Lung (tissue), 12 donors: ENCODE results near the gene TRUB1. TPM values are rescaled to one million over a fixed set of nuclear protein-coding genes. Genes with fewer than 3 reads are reported as not detected.

Experiments
- ATAC-seq: fragments of 200-7000 bp; cut with Tn5 transposase; one replicate; pipeline ENCODE4 v1.9.1; 2020; ENCODE audit warnings: moderate number of reproducible peaks; ENCODE audit not compliant: insufficient read depth, low FRiP score
- DNase-seq, 3 donors: peaks; one replicate each; pipeline ENCODE4 v3.0.0-alpha.2; 2013 to 2017
- H3K27ac ChIP-seq, 2 donors: one replicate each; pipeline ENCODE4 v1.5.1; 2013; ENCODE audit warnings: mild to moderate bottlenecking in 2 of 2, moderate library complexity in 2 of 2, control low read depth in 1 of 2, inconsistent platforms in 1 of 2, low read depth in 1 of 2, low read length in 1 of 2
- H3K27me3 ChIP-seq, 3 donors: one replicate each; pipeline ENCODE4 v1.5.1; 2013; ENCODE audit warnings: low read length in 2 of 3; ENCODE audit not compliant: control insufficient read depth in 3 of 3, insufficient read depth in 3 of 3
- H3K36me3 ChIP-seq, 4 donors: one replicate each; pipeline ENCODE4 v1.5.1; 2013; ENCODE audit warnings: low read length in 4 of 4, mild to moderate bottlenecking in 1 of 4, moderate library complexity in 1 of 4; ENCODE audit not compliant: control insufficient read depth in 4 of 4, insufficient read depth in 4 of 4
- H3K4me1 ChIP-seq, 5 donors: one replicate each; pipeline ENCODE4 v1.5.1; 2013; ENCODE audit warnings: low read length in 5 of 5, mild to moderate bottlenecking in 2 of 5, moderate library complexity in 1 of 5; ENCODE audit not compliant: control insufficient read depth in 5 of 5, insufficient read depth in 5 of 5
- H3K4me3 ChIP-seq: one replicate; pipeline ENCODE4 v1.5.1; 2013; ENCODE audit warnings: mild to moderate bottlenecking, control low read depth, moderate library complexity
- H3K9ac ChIP-seq, 2 donors: one replicate each; pipeline ENCODE4 v1.5.1; 2013; ENCODE audit warnings: low read length in 2 of 2, control low read depth in 1 of 2; ENCODE audit not compliant: insufficient read depth in 1 of 2
- H3K9me3 ChIP-seq, 4 donors: one replicate each; pipeline ENCODE4 v1.5.1; 2013; ENCODE audit warnings: low read length in 3 of 4, mild to moderate bottlenecking in 1 of 4, moderate library complexity in 1 of 4; ENCODE audit not compliant: control insufficient read depth in 4 of 4, insufficient read depth in 3 of 4
- WGBS, 2 donors: extraction: QIAGEN DNeasy Blood & Tissue Kit; methylation state at CpG; one replicate each; pipeline ENCODE4 v1.1.7; 2013; 5-methylcytosine and 5-hydroxymethylcytosine counted together
- polyA plus RNA-seq, 2 donors: library from polyadenylated mRNA; stranded (reverse); fragments of 200-250 nt; gene quantifications; one replicate each; pipeline ENCODE4 v1.2.1, GENCODE V29; 2013
- total RNA-seq, 2 donors: library from RNA; depleted of rRNA in 1 of 2; stranded (reverse); fragments of >200 nt in 1 of 2; gene quantifications; one replicate each; pipeline ENCODE4 v1.2.1, GENCODE V29; 2014 to 2021
- TF ChIP-seq, protein P1 (sequence below): IDR thresholded peaks from 2 replicates; pipeline ENCODE4 v1.5.1; 2012; ENCODE audit warnings: mild to moderate bottlenecking; ENCODE audit errors: control extremely low read depth, extremely low read depth
- donor health status: control.
- donor health status: control.
- donor health status: Bipolar disorder and iron deficiency.
- donor health status: healthy.
- donor health status: DM: yes; HTN: yes; CAD: no.

TRUB1 gene
- total and polyA plus RNA-seq, 4 donors: 4.9 to 27.0 (median 10.7) TPM

DNA sequence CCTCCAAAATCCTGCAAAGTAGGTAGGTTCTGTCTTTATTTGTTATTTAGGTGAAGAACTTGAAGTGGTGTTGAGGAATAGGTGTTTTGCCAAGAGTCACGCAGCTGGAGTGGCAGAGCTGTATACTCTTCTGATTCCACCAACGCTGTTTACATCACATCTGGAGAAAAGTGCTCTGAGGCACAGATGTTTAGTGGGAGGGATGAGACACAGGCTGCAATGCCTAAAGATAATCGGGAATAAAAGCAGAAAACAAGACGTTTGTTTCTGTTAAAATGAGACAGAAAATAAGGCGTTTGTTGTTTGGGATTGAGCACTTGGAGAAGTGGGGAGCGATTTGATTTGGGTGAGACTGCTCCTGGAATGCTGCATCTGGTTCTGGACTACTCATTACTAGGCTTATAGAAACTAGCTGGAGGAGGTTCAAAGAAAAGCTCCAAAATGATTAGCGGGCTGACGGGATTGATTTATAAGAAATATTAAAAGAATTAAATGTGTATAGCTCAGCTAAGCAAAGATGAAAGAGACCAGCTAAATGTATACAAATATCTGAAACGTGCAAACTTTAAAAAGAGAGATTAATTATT, 54.3 kb downstream of the TRUB1 start:
- peaks cover 0 to 3% (median 0%) of the 10 kb centered on the region in 5 donors for H3K4me1 ChIP-seq
- H3K4me3 ChIP-seq: no peak overlapping the region
- TF ChIP-seq, protein P1, sequence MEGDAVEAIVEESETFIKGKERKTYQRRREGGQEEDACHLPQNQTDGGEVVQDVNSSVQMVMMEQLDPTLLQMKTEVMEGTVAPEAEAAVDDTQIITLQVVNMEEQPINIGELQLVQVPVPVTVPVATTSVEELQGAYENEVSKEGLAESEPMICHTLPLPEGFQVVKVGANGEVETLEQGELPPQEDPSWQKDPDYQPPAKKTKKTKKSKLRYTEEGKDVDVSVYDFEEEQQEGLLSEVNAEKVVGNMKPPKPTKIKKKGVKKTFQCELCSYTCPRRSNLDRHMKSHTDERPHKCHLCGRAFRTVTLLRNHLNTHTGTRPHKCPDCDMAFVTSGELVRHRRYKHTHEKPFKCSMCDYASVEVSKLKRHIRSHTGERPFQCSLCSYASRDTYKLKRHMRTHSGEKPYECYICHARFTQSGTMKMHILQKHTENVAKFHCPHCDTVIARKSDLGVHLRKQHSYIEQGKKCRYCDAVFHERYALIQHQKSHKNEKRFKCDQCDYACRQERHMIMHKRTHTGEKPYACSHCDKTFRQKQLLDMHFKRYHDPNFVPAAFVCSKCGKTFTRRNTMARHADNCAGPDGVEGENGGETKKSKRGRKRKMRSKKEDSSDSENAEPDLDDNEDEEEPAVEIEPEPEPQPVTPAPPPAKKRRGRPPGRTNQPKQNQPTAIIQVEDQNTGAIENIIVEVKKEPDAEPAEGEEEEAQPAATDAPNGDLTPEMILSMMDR: no peak
- no peaks in the 10 kb centered on the region for H3K27me3 ChIP-seq
- peak; percentile 18 to 71 (median 56) for DNase-seq
- no peak for ATAC-seq
- H3K27ac ChIP-seq: no peak overlapping the region
- H3K9me3 ChIP-seq: no peaks in the 10 kb centered on the region
- peak overlapping the region in 1 of 2 donors; percentile 13 for H3K9ac ChIP-seq
- H3K36me3 ChIP-seq: no peaks in the 10 kb centered on the region
- WGBS, 2 donors: 78 to 88% methylated on average over 9 of the region's 9 CpGs

DNA sequence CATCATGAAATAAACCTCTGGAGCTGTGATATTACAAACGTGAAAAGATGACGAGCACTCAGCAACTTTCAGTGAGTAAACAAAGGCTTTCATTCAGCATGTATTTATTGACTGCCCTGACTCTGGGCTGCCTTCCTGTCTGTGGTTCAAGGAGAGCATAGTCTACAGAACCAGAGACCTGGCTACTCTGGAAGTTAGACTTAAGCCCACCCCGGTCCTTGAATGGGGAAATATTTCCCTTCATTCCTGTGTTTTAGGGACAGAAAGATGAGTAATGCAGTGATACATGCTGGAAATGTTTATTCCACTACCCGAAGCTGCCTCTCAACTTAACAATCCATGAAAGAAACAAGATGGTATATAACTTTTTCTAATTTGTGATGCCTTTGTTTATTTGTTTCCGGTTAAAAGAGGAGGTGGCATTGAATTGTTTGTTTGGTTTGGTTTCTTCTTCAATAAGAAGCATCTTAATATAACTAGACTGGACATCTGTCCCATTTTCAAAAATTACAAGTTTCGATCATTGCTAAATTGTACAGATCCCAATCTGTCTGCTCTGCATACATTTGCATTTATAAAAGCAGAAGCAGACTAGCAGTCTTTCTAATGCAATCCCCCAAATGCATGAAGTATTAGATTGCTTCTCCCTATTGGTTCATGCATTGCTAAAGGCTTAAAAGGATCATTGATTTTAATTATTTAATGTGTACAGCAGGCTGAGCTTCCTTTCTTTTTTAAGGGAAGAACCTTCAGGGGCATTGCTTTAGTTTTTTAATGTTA, 57.7 kb downstream of the TRUB1 start:
- no peaks in the 10 kb centered on the region for H3K27me3 ChIP-seq
- no peaks in the 10 kb centered on the region for H3K9me3 ChIP-seq
- H3K4me3 ChIP-seq: no peak overlapping the region
- peaks cover 0 to 3% (median 0%) of the 10 kb centered on the region in 5 donors for H3K4me1 ChIP-seq
- ATAC-seq: no peak
- no peak overlapping the region for H3K27ac ChIP-seq
- no peak overlapping the region for H3K9ac ChIP-seq
- no peaks in the 10 kb centered on the region for H3K36me3 ChIP-seq
- no peak for DNase-seq
- TF ChIP-seq, protein P1: no peak
- WGBS, 2 donors: 79 to 80% methylated on average over 6 of the region's 6 CpGs

DNA sequence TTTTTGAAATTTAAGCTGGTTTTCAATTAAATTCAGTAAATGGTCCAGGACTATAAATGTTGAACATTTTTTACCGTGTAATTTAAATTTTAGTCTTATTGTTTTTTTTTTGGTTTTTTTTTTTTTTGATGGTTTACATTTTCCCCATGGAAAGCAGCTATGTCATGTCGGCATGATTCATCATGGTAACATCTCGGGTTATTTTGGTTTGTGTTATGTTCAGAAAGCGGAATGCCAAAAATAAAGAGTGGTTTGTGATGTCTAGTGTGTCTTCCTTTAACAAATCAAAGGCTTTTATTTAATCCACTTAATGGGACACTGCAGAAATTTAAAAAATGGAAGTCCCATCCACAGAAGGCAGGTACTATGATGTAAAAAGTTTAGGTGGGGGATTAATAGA, 58.5 kb downstream of the TRUB1 start:
- no peak overlapping the region for H3K4me3 ChIP-seq
- H3K9me3 ChIP-seq: no peaks in the 10 kb centered on the region
- no peak for DNase-seq
- H3K27ac ChIP-seq: no peak overlapping the region
- H3K36me3 ChIP-seq: no peaks in the 10 kb centered on the region
- no peak overlapping the region for H3K9ac ChIP-seq
- no peak for ATAC-seq
- no peaks in the 10 kb centered on the region for H3K27me3 ChIP-seq
- TF ChIP-seq, protein P1: no peak
- peaks cover 0 to 7% (median 0%) of the 10 kb centered on the region in 5 donors for H3K4me1 ChIP-seq
- WGBS, 2 donors: 88 to 92% methylated on average over 4 of the region's 4 CpGs
